AG20443 (cell line): ENCODE measurements around the gene LMOD3.

Experiments used
- DNase-seq: peaks from one replicate; pipeline ENCODE4 v3.0.0; 2012; ENCODE audit warnings: low spot score, mixed read lengths

Gene LMOD3

DNA sequence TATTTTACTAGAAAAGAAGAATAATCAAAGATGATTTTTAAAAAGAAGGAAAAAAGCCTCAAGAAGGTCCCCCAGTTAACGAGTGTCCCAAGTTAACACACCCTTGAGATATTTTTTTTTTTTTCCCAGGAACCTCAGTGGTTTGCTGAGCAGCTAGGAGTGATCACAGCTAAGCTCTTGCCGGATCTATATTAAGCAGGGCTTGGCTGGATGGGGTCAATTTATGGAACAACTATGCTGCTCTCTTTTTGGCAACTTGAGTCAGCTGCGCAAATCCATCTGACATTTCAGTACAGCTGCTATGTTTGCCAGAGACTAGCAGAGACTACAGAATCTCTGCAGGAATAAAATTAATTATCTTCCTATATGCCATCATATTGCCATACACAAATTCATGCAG, at the start of gene LMOD3:
LMOD3 (minus strand) TSS at position 193 of the 400 bp plus-strand sequence. CDS start 209 bp downstream, outside the sequence.
- DNase-seq: no peak

DNA sequence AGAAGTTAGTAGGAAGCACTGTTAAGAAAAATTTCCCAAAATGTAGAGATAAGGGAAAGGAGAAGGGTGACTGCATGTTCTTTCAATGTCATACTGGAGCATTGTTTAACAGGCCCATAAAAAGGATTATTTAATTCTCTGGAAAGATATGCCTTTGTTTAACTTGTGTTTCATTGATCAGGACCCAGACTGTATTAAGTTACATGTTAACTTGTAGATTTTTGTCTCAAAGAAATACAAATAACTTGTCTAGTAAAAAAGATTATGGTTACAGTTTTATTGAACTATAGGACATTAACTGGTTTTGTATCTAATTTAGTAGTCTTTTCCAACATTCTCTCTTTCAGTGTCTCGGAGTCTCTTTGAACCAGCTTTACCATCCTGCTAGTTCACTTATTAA, 49.7 kb upstream of the LMOD3 start:
- DNase-seq: no peak

DNA sequence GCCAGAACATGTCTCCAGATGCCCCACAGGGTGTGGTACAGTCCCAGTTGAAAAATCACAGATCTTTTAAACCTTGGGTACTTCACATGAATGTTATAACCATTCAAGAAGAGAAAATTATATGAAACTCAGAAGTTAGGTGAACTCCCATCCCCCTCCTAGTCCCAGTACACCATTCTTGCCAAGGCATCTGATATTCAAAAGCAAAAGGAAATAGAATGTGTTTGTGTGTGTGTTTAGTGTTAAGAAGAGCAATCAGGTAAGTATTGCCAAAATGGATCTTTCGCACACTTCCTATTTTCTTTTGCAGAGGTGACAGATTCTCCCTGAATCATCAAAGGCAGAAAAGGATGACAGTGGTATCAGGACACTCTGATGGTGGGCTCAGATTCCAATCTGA, 44.1 kb upstream of the LMOD3 start:
- no peak for DNase-seq

DNA sequence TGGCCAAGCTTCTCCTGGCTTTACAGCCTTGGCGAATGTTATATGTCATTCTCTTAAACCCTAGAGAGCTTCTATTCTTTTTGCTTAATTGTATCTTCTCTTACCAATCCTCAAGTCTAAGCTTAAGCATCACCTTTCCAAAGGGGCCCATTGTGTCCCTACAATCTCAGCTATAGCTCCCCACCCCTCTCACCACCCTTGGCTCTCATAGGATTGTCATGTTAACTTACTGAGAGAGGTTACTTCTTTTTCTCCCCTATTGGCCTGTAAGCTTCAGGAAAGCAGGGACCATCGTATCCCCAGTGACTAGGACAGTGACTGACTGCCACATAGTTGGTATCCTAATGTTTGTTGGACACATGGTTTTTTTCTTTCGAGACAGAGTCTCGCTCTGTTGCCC, 43.3 kb upstream of the LMOD3 start:
- DNase-seq: no peak

DNA sequence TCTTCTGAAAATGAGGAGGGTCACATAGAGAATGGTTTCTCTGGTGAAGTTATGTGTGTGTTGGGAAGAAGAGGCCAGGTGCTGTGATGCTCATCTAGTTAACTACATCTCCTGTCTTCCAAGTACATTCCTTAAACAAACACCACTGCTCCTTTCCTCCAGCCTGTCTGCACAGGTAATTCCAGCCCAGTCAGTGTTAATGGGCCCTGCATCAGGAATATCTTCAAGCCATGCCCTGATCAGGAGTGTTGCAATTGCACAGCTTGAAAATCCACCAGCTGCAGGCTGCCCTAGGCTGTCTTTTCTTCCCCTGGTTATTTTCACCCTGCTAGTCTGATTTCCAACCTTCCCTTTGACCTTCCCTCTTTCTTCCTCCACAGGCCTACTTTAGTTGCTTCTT, 41.9 kb upstream of the LMOD3 start:
- DNase-seq: no peak

DNA sequence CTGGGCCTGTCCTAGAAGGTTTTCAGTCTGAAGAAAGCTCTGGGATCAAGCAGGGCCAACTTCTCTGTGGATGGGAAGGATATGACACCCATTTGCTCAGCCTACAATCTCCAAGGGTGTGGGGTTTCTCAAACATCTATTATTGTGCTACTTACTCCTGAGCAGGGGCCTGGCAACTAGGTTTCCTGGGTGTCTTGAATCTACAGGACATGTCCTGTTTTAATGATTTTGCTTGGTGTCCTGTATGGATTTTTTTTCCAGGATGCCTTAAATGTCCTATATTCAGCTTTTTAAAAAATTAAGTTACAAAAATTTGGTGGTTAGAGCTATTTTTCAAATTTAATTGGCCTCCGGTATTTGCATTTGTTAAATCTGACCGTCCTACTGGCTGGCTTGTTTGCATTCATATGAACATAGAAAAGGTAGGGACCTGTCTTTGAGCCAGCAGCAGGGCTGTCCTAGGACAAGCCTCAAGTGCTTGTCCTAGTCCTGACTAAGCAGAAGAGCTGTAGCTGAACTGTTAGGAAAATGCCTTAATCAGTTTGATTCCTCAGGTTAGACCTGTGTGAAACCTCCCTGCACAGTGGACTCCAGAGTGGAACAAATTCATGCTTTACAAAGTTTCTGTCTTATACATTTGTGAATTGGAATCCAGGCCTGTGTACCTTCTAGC, 40.0 kb upstream of the LMOD3 start:
- no peak for DNase-seq

DNA sequence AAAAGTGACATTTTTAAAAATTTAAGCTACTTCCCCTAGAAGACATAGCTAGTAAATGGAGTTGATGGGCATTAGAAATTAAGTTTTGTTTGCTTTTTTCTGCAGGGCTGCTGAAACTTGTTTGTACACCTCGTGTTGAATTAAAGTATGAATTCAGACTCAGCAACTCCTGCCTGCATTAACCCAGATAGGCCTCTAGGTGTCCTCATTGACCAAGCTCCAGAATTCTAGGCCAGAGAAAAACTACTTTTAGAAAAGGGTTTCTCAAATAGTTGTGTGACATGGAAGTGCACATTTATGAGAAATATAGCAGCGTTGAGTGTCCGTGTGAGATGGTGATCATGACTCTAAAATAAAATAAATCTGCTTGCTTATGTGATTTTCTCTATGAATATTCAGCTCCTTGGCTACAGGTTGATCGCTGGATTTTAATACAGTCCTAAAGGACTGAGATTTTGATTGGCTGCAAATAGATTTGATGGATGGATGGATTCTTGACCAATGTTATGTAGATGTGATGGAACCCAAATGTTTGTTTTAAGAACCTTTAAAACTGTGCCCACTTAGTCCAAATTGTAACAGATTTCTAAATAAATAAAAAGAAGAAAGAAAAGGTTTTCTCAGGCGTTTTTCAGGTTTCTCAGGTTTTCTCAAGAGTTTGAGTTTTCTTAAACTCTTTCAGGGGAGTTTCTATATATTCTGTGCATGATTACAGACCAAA, 39.4 kb upstream of the LMOD3 start:
- peak; percentile 79 for DNase-seq

DNA sequence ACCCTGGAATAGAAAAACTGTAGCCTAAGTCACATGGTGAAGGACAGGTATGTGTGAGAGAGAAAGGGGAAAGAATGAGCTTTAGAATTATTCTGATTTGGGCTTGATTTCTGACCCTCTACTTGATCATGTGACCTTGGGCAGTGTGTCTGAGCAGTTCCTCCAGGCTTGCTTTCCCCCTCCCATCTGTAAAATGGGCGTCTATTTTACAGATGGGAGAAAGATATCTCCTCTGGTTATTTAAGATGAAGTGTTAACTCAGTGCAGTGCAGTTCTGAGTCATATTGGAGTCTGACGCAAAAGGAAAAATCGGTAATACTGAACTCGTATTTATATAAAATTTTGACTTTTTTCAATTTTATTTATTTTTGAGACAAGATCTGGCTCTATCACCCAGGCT, 38.1 kb upstream of the LMOD3 start:
- DNase-seq: no peak

DNA sequence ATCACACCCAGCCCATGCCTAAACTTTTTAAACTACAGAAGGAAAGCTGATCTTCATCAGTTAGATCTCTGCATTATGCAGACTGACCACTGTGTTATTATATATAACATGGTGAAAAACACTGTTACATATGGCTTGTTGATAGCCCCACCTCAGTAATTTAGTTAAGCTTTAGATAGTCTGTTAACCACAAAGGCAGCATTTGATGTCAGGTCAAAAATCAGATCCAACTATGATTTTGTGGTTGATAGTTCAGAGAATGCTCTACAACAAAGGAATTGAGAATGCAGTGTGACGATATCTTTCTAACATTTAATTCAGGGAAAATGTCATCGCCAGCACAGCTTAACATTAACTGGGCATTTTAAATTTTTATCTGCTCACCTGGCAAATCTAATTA, 37.7 kb upstream of the LMOD3 start:
- no peak for DNase-seq

DNA sequence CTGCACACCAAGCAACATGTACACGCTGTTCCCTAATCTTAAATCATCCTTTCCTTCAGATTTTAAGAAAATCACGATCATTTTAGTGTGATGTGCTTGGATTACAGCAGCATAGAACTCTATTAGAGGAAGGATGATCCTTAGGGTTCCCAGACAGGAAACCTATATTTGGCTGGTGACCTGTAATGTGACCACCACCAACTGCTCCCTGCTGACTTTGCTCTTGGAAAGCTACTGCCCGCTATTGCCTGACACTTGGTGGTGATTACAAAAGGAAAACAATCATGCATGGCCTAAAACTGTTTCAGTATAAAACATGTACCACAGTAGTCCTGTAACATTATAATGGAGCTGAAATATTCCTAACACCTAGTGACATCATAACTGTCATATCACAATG, 27.2 kb upstream of the LMOD3 start:
- no peak for DNase-seq

DNA sequence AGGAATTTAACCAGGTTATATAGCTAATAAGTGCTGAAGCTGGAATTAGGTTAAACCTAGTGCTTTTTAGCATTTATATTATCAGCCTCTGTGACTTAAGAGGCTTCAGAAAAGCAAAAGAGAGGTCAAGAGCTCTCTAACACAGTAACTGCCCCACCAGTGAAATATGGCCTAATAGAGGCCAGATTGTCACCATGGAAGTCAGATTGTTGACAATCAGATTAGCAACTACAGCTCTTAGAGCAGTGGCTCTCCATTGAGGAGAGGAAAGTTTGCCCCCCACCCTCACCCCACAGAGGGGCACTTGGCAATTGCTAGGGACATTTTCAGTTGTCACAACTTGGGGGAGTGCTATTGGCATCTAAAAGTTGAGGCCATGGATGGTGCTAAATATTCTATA, 23.3 kb upstream of the LMOD3 start:
- no peak for DNase-seq

DNA sequence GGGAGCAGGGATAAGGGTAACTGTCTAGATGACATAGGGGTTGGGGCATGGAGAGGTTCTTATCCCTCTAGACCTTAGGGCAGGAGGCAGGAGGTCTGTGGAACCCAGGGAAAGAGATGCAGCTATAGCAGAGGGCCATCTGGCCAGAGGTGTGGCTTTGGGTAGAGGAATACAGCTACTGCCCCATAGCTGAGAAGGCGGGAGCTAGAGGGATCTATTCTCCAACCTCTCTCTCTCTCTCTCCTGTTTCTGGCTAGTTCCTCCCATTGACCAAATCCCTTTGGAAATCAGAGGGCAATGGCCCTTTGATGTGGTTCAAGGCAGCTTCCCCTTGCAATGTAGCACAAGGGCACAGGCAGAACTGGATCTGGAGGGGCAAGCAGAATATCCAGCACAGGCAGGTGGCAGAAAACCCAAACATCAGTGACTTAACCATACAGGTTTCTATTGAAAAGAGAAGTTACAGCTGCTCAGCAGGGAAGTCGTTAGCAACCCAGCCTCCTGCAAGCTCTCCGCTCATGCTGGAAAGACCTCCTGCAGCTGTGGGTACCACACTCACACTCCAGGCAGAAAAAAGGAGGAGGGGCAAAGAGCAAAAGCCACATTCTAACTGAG, 22.3 kb upstream of the LMOD3 start:
- no peak for DNase-seq

DNA sequence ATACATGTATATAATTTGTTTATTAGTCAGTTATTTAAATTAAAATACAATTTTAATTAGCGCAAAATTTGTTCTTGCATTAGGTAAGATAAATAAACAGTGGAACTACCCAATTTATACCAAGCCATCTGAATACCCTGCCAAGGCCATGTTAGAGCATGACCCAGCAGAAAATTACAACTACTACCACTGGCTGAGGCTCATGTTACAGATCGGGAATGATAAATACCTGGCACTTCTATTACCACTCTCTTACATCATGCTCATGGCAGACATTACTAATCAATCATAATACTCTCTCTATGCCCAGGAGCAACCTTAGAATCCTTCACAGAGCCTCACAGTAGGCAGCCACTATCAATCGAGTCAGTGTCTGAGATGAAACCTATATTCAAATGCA, 21.2 kb upstream of the LMOD3 start:
- no peak for DNase-seq

DNA sequence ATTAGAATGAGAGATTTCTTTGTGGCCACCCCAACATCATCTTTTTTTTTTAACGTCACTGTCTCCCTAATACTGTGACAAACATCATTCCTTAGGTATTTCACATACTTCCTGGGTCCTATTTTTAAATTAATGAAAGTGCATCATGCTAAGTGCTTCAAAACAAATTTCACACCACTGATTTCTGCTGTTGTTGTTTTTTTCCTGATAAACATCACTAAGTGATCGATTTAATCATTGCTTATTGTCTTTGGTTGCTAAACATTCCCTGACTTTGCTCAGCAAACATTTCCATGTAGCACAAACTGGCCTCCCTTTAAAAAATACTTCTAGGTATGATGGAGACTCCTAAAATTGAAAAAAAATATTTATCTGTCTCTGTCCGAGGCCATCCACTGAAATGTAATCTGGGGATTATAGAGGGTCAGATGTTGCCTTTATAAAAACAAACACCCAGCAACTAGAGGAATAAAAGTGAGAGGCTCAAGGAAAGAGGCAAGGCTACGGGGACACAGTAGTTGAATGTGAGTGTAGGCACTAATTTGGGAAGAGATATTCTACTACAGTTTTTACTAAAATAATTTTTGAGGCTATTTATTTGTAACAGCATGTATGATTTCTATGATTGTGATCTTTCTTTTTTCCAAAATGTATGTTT, 20.5 kb upstream of the LMOD3 start:
- DNase-seq: no peak

DNA sequence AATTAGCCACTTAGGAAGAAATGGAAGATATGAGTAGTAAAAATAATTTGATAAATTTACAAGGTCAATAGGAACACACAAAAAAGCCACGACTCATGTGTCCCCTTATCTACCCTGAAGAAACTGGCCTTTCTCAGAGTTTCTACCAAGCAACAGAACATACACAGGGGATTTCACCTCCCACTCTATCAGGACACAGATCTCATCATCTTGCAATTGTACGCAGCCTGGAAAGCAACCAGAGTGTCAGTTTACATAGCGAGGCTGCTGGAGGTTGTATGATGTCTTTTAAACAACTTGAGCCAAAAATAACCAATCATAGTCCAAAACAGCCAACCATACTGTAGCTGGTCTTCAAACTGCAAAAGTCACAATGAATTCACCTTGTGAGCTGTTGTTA, 19.7 kb upstream of the LMOD3 start:
- no peak for DNase-seq

DNA sequence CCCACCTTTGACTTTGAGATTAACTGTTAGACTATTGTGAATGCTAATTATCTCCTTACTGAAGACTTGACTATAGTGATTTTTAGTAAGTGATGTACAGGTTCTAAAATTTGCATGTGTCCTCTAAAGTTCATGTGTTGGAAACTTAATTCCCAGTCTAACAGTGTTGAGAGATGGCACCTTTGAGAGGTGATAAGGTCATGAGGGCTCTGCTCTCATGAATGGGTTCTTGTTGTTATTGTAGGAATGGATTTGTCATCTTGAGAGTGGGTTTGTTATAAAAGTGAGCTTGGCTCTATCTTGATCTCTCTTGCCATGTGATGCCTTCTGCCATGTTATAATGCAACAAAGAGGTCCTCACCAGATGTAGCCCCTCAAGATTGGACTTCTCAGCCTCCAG, 18.9 kb upstream of the LMOD3 start:
- no peak for DNase-seq

DNA sequence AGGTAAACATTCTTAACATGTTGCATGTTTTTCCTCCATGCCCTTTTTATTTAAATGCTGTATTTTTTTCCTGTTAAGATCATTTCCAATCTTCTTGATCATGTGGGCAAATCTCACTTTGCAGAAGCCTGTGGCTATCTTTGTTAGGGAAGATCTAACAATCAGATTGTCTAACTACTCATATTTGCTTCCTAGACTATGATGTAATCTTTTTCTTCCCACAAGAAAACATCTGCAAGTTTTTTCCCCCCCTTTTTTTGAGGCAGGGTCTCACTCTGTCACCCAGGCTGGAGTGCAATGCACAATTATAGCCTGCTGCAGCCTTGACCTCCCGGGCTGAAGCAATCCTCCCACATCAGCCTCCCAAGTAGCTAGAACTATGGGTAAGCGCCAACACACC, 15.0 kb upstream of the LMOD3 start:
- no peak for DNase-seq

DNA sequence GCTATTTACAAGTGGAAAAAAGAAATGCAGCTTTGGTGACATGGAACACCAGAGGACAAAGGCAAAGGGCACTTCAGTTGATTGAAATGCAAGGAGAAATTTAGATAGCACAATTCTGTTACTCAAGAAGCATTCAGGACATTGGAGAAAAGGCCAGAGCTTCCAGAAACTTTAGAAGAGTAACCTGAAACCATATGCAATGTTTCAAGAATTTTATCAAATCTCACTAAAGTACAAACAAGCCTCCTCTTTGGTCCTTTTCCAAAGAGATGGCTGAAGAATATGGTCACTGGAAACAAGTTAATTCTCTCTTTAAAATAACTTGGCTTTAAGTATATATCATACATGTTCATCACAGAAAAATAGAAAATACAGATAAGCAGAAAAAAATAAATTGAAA, 14.6 kb upstream of the LMOD3 start:
- no peak for DNase-seq

DNA sequence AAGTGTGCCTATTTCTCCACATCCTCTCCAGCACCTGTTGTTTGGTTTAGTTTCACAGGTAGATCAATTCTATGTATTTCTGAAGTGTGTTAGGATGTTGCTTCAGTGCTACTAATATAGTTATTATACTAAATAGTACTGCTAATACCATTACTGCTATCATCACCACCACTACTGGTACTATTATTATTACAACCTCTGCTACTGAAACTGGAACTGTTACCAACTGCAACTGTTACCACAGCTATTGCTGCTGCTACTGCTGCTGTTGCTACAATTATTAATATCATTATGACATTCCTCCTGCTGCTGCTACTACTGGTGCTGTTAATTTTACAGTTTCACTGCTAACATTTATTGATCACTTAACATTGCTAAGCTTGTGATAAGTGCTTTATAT, 8.3 kb upstream of the LMOD3 start:
- no peak for DNase-seq

DNA sequence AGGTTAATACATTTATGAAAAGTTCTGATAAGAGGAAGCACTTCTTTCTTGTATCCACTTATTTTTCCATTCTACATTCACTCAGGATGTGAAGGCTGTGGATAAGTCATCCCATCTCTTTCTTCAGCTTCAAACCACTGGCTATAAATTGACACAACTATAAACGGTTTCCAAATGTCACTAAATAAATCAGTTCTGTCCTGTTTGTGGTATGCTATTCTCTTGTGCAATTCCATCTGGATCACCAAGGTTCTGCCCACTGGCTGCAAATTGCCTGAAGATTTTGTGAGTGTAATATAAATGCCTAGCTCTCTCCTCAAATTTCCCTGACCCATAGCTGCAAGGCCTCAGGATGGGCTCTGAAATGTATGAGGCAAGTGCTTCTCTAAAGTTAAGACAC, 7.1 kb upstream of the LMOD3 start:
- peak; percentile 43 for DNase-seq

DNA sequence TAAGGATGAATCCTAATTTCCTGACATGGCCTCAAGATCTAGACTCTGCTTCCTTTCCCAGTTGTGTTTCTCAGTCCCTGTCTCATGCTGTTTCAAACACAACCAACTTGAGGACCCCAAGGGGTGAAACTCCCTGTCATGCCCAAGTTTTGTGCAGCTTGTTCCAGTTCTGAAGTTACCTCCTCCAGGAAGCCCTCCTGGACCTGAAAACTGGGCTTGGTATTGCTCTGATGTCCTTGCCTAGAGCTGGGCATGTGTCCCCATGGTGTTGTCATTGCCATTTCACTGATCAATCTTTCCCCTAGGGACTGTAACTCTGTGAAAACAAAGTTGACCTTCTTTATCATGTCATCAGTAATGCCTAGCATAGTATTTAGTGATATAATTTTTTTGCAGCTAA, 6.1 kb upstream of the LMOD3 start:
- no peak for DNase-seq

DNA sequence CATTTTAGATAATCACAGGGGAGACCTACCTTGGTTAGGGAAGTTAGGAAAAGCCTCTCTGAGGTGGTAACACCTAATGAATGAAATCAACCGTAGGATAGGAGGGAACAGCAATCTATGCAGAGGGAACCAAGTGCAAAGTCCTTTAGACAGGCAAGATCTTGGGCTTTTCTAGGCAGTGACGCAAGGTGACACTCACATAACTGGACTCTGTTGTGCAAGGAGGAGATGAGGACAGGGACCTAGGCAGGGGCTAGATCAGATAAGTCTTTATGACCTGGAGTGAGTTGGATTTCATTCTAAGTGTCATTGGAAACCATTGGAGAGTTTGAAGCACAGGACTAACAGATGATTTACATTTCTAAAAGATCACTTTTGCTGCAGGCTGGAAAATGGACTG, 4.6 kb upstream of the LMOD3 start:
- no peak for DNase-seq

DNA sequence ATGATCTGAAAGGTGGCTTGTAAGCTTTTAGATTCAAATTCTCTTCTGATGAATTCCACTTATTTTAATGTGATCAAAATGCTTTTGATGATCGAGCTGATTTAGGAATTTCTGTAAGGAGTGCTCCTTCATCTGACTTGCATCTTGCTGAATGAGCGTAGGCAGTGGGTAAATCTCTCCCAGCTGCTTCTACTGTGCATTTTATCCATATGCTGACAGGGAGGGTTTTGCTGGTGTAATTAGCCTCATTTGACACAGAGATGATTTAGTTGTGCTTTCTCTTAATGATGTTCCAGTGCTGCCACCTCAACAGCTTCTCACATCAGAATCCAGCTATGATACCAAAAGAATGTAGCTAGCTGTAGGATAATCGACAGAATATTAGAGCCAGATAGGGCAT, 3.8 kb upstream of the LMOD3 start:
- DNase-seq: no peak
